Upper lobe of right lung (tissue), 1 donor: Measurements from ENCODE around the gene B3GALT5. TPM values are rescaled to one million over a fixed set of nuclear protein-coding genes. Genes with fewer than 3 reads are reported as not detected.

Source experiments
- ATAC-seq: fragments of 200-7000 bp; cut with Tn5 transposase; one replicate; pipeline ENCODE4 v1.9.1; 2020; ENCODE audit warnings: mild to moderate bottlenecking, moderate library complexity
- DNase-seq: peaks from one replicate; pipeline ENCODE4 v3.0.0-alpha.2; 2020
- H3K27ac ChIP-seq: fragments of 200-600 bp; one replicate; pipeline ENCODE4 v1.8.0; 2022
- H3K27me3 ChIP-seq: fragments of 200-600 bp; one replicate; pipeline ENCODE4 v1.8.0; 2022; ENCODE audit warnings: mild to moderate bottlenecking
- H3K36me3 ChIP-seq: fragments of 200-600 bp; one replicate; pipeline ENCODE4 v1.8.0; 2022
- H3K4me1 ChIP-seq: fragments of 200-600 bp; one replicate; pipeline ENCODE4 v1.8.0; 2022
- H3K4me3 ChIP-seq: fragments of 200-600 bp; one replicate; pipeline ENCODE4 v1.8.0; 2022; ENCODE audit warnings: mild to moderate bottlenecking
- H3K9me3 ChIP-seq: fragments of 200-600 bp; one replicate; pipeline ENCODE4 v1.8.0; 2022
- CTCF ChIP-seq: fragments of 200-600 bp; IDR thresholded peaks from one replicate; pipeline ENCODE4 v1.8.0; 2022; ENCODE audit warnings: antibody characterized with exemption
- intact Hi-C: fragments of 100-400 bp; cut with DNase I; formaldehyde crosslinking; loops from one replicate; pipeline ENCODE4 v1.11.0; 2022
- total RNA-seq: library from RNA; stranded (reverse); fragmentation: NEBNext Ultra II Directional; extraction: Animal tissue kit (Norgen Biotek cat#: 25700); gene quantifications from one replicate; pipeline ENCODE4 v1.2.1, GENCODE V29; 2021
- donor health status: DM: no; HTN: yes; CAD: no; lungs with severe emphysema.

B3GALT5 gene
- total RNA-seq, 1 donor from 2014 or later, result not detected

- H3K4me3 ChIP-seq, result no peak overlapping the region
- peaks cover 3% of the 10 kb centered on the region for H3K27me3 ChIP-seq
- no peaks in the 10 kb centered on the region for H3K9me3 ChIP-seq
- no peaks in the 10 kb centered on the region for H3K36me3 ChIP-seq
- no peak for TF ChIP-seq CTCF
- ATAC-seq, result no peak
- no peak overlapping the region for H3K27ac ChIP-seq
- DNase-seq, result no peak
- H3K4me1 ChIP-seq, result no peaks in the 10 kb centered on the region
- intact Hi-C loops, result no loop called here
Observed at GRCh38 chr21:39696618-39697017, 83.9 kb downstream of the B3GALT5 start.

GRCh38 chr21:39700318-39700717 lies 87.6 kb downstream of the B3GALT5 start:
- TF ChIP-seq CTCF, result no peak
- H3K27ac ChIP-seq, result no peak overlapping the region
- H3K4me1 ChIP-seq, result no peaks in the 10 kb centered on the region
- no peaks in the 10 kb centered on the region for H3K9me3 ChIP-seq
- DNase-seq (no peak), ATAC-seq (no peak)
- H3K36me3 ChIP-seq, result no peaks in the 10 kb centered on the region
- intact Hi-C loops, result no loop called here
- no peak overlapping the region for H3K4me3 ChIP-seq
- H3K27me3 ChIP-seq, result peaks cover 3% of the 10 kb centered on the region

GRCh38 chr21:39703578-39703977 lies 90.8 kb downstream of the B3GALT5 start:
- no peak for ATAC-seq
- no peak for TF ChIP-seq CTCF
- intact Hi-C loops, result no loop called here

GRCh38 chr21:39705849-39706248 lies 93.1 kb downstream of the B3GALT5 start:
- Histone ChIP-seq H3K4me3 (no peak overlapping the region), H3K4me1 (no peaks in the 10 kb centered on the region), H3K36me3 (no peaks in the 10 kb centered on the region), H3K9me3 (no peaks in the 10 kb centered on the region), H3K27me3 (no peaks in the 10 kb centered on the region), H3K27ac (no peak overlapping the region)
- ATAC-seq (no peak), DNase-seq (no peak)
- TF ChIP-seq CTCF, result no peak
- intact Hi-C loops, result no loop called here

More at GRCh38 chr21:39703578-39703977, 90.8 kb downstream of the B3GALT5 start:
- Histone ChIP-seq H3K27ac (no peak overlapping the region), H3K9me3 (no peaks in the 10 kb centered on the region), H3K36me3 (no peaks in the 10 kb centered on the region), H3K4me3 (no peak overlapping the region), H3K4me1 (no peaks in the 10 kb centered on the region), H3K27me3 (peaks cover 3% of the 10 kb centered on the region)
- DNase-seq, result no peak

GRCh38 chr21:39707316-39707715 lies 94.6 kb downstream of the B3GALT5 start:
- no peaks in the 10 kb centered on the region for H3K36me3 ChIP-seq
- no peak overlapping the region for H3K4me3 ChIP-seq
- DNase-seq, result no peak
- no peaks in the 10 kb centered on the region for H3K4me1 ChIP-seq
- H3K27me3 ChIP-seq, result no peaks in the 10 kb centered on the region
- no peak for TF ChIP-seq CTCF
- H3K27ac ChIP-seq, result no peak overlapping the region
- no peak for ATAC-seq
- intact Hi-C loops, result no loop called here
- H3K9me3 ChIP-seq, result no peaks in the 10 kb centered on the region

GRCh38 chr21:39710866-39711265 lies 98.1 kb downstream of the B3GALT5 start:
- Histone ChIP-seq H3K4me3 (no peak overlapping the region), H3K27ac (no peak overlapping the region), H3K36me3 (no peaks in the 10 kb centered on the region), H3K27me3 (peaks cover 8% of the 10 kb centered on the region), H3K4me1 (no peaks in the 10 kb centered on the region), H3K9me3 (no peaks in the 10 kb centered on the region)
- no peak for TF ChIP-seq CTCF
- ATAC-seq (no peak), DNase-seq (no peak)
- intact Hi-C loops, result loop anchor here (5.0 kb wide), 1 partner anchor 189 kb away; no protein-coding TSS in a partner anchor
